OCI-LY1 (cell line): Measurements from ENCODE around the gene CACNA2D3.

Source experiments
- H2AFZ ChIP-seq: fragments of 200-600 bp; sonication (generic), shearing (Covaris generic); 2 replicates; pipeline ENCODE4 v1.6.0; 2014; ENCODE audit warnings: antibody characterized with exemption, mild to moderate bottlenecking, low read length
- H3F3A ChIP-seq: fragments of 200-600 bp; sonication (generic), shearing (Covaris generic); 2 replicates; pipeline ENCODE4 v1.6.0; 2014; ENCODE audit warnings: mild to moderate bottlenecking, antibody characterized with exemption, low read length, moderate library complexity; ENCODE audit not compliant: insufficient read depth
- H3K27ac ChIP-seq: fragments of 200-600 bp; sonication (generic); 2 replicates; pipeline ENCODE4 v1.5.1; 2014; ENCODE audit warnings: low read length, mixed run types, mild to moderate bottlenecking, low read depth; ENCODE audit not compliant: poor library complexity, severe bottlenecking
- H3K27me3 ChIP-seq: fragments of 200-600 bp; sonication (generic); 2 replicates; pipeline ENCODE4 v1.6.0; 2014; ENCODE audit warnings: antibody characterized with exemption, mild to moderate bottlenecking, low read length, moderate library complexity; ENCODE audit not compliant: insufficient read depth
- H3K36me3 ChIP-seq: fragments of 200-600 bp; sonication (generic); 2 replicates; pipeline ENCODE4 v1.6.1; 2014; ENCODE audit warnings: mild to moderate bottlenecking, antibody characterized with exemption, low read length, moderate library complexity, mixed read lengths; ENCODE audit not compliant: insufficient read depth
- H3K4me1 ChIP-seq: fragments of 200-600 bp; sonication (generic); 2 replicates; pipeline ENCODE4 v1.5.1; 2014; ENCODE audit warnings: mild to moderate bottlenecking, low read length, moderate library complexity; ENCODE audit not compliant: insufficient read depth, severe bottlenecking
- H3K4me2 ChIP-seq: fragments of 200-600 bp; sonication (generic), shearing (Covaris generic); 2 replicates; pipeline ENCODE4 v1.6.1; 2014; ENCODE audit warnings: low read length
- H3K4me3 ChIP-seq: fragments of 200-600 bp; sonication (generic); 2 replicates; pipeline ENCODE4 v1.5.1; 2014; ENCODE audit warnings: low read length, low read depth, mild to moderate bottlenecking, mixed read lengths; ENCODE audit not compliant: poor library complexity, severe bottlenecking
- H3K79me2 ChIP-seq: fragments of 200-600 bp; shearing (Covaris generic); 2 replicates; pipeline ENCODE4 v1.6.1; 2016; ENCODE audit warnings: mixed run types, low read length, mixed read lengths; ENCODE audit not compliant: insufficient read depth
- H3K9ac ChIP-seq: fragments of 200-600 bp; sonication (generic), shearing (Covaris generic); 2 replicates; pipeline ENCODE4 v1.6.1; 2014; ENCODE audit warnings: mild to moderate bottlenecking, low read length, mixed read lengths
- H3K9me2 ChIP-seq: fragments of 200-600 bp; sonication (generic), shearing (Covaris generic); 2 replicates; pipeline ENCODE4 v1.6.1; 2014; ENCODE audit warnings: low read depth, mild to moderate bottlenecking, low read length, mixed read lengths
- H3K9me3 ChIP-seq: fragments of 200-600 bp; shearing (Covaris generic); 2 replicates; pipeline ENCODE4 v1.6.1; 2014; ENCODE audit warnings: low read length, mixed read lengths
- H4K20me1 ChIP-seq: fragments of 200-600 bp; sonication (generic), shearing (Covaris generic); 2 replicates; pipeline ENCODE4 v1.6.0; 2016; ENCODE audit warnings: mild to moderate bottlenecking, low read length; ENCODE audit not compliant: insufficient read depth
- EZH2 ChIP-seq: fragments of 200-600 bp; sonication (generic), shearing (Covaris generic); IDR thresholded peaks from 2 replicates; pipeline ENCODE4 v1.8.0; 2017; ENCODE audit warnings: borderline replicate concordance, mixed run types, mild to moderate bottlenecking, antibody characterized with exemption, low read length, moderate library complexity, mixed read lengths
- TF ChIP-seq, protein P1 (sequence below): fragments of 200-600 bp; sonication (generic), shearing (Covaris generic); IDR thresholded peaks from 2 replicates; pipeline ENCODE4 v1.5.1; 2017; ENCODE audit warnings: mild to moderate bottlenecking, antibody characterized with exemption, low read length, moderate library complexity, mixed read lengths

CACNA2D3 gene

DNA sequence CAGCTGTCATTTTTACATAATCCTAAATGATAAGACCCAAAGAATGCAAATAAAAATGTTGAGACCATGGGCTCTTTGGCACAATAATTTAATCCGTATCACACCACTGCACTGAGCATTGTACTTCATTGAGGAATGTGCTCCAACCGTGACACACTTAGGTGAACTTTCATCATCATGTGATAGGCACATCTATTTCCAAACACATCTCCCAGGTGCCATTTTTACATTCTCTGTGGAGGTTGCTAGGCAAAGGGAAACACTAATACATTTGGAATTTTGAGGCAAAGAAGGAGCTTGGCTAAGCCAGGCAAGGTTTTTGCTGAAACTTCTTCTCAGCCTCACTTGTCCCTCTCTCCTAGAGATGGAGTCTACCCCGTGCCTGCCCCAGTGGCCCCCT is 736.8 kb downstream of the CACNA2D3 start:
- Histone ChIP-seq H4K20me1 (no peaks in the 10 kb centered on the region), H3K27ac (no peak overlapping the region), H3K9me3 (no peaks in the 10 kb centered on the region), H3K79me2 (no peaks in the 10 kb centered on the region), H3K4me2 (no peak overlapping the region), H3K9me2 (no peaks in the 10 kb centered on the region), H3K36me3 (no peaks in the 10 kb centered on the region), H3F3A (no peaks in the 10 kb centered on the region), H3K4me1 (no peaks in the 10 kb centered on the region), H3K27me3 (no peaks in the 10 kb centered on the region), H3K4me3 (no peak overlapping the region), H3K9ac (no peak overlapping the region), H2AFZ (no peak overlapping the region)
- TF ChIP-seq, protein P1, sequence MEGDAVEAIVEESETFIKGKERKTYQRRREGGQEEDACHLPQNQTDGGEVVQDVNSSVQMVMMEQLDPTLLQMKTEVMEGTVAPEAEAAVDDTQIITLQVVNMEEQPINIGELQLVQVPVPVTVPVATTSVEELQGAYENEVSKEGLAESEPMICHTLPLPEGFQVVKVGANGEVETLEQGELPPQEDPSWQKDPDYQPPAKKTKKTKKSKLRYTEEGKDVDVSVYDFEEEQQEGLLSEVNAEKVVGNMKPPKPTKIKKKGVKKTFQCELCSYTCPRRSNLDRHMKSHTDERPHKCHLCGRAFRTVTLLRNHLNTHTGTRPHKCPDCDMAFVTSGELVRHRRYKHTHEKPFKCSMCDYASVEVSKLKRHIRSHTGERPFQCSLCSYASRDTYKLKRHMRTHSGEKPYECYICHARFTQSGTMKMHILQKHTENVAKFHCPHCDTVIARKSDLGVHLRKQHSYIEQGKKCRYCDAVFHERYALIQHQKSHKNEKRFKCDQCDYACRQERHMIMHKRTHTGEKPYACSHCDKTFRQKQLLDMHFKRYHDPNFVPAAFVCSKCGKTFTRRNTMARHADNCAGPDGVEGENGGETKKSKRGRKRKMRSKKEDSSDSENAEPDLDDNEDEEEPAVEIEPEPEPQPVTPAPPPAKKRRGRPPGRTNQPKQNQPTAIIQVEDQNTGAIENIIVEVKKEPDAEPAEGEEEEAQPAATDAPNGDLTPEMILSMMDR, result no peak
- no peak for TF ChIP-seq EZH2

DNA sequence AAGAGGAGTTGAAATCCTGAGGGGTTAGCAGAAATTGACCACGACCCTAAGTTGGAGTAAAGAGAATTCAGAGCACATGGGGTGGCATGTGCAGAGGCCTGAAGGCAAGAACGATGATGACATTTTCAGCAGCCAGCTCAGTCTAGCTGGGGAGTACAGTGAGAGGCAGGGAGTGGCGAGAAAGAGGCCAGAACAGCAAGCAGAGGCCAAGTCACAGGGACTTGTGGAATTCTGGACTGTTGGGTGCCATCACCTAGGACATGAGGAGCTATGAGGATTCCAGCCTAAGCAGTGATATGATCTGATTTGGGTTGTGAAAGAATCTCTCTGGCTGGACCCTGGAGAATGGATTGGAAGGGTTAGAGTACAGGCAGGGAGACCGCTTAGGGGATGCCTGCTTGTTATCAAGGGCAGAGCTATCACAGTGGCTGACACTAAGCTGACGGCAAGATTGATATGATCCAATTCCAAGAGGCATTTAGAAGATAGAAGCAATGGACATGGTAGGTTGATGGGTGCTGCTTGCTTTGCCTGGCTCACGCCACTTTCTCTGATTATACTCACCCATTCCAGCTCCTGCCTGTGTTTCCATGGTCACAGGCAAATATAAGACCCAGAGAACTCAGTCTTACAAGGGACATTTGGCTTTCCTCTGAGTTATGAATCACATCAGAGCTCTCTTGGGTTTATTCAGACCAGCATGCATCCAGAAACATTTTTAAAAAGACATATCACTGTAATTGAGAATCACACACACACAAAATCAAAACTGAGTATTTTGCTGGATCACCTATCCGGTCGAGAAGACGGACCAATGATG is 739.1 kb downstream of the CACNA2D3 start:
- Histone ChIP-seq H3K9ac (no peak overlapping the region), H3K36me3 (no peaks in the 10 kb centered on the region), H3K4me2 (no peak overlapping the region), H2AFZ (no peak overlapping the region), H3K79me2 (no peaks in the 10 kb centered on the region), H3K9me3 (no peaks in the 10 kb centered on the region), H3F3A (no peaks in the 10 kb centered on the region), H4K20me1 (no peaks in the 10 kb centered on the region), H3K27me3 (no peaks in the 10 kb centered on the region), H3K4me1 (no peaks in the 10 kb centered on the region), H3K27ac (no peak overlapping the region), H3K4me3 (no peak overlapping the region), H3K9me2 (no peaks in the 10 kb centered on the region)
- TF ChIP-seq, protein P1, result no peak
- no peak for TF ChIP-seq EZH2

DNA sequence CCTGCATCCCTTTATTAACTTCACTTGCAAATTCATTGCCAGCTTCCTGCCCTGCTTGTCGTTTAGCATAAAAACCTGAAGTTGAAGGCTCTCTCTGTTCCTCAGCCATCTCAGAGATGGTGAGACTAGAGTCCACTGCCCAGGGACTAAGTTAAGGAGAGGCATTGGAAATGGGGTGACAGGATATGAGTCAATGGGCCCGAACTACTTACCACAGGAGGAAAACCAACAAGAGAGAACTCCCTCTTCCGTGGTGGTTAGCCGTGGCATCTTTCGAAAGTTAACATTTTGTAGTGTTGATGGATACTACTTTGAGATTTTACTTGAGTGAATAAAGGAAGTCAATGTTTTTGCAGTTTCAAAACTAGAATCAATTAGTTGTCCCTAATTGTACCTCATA is 740.2 kb downstream of the CACNA2D3 start:
- no peak overlapping the region for H3K4me2 ChIP-seq
- no peaks in the 10 kb centered on the region for H3K9me3 ChIP-seq
- H4K20me1 ChIP-seq, result no peaks in the 10 kb centered on the region
- TF ChIP-seq, protein P1, result no peak
- TF ChIP-seq EZH2, result no peak
- no peaks in the 10 kb centered on the region for H3F3A ChIP-seq
- H2AFZ ChIP-seq, result no peak overlapping the region
- H3K36me3 ChIP-seq, result no peaks in the 10 kb centered on the region
- no peaks in the 10 kb centered on the region for H3K4me1 ChIP-seq
- no peaks in the 10 kb centered on the region for H3K79me2 ChIP-seq
- H3K9me2 ChIP-seq, result no peaks in the 10 kb centered on the region
- no peak overlapping the region for H3K4me3 ChIP-seq
- H3K27ac ChIP-seq, result no peak overlapping the region
- H3K27me3 ChIP-seq, result no peaks in the 10 kb centered on the region
- no peak overlapping the region for H3K9ac ChIP-seq
